Left lung (tissue), 10 donors: ENCODE results near the gene EGR4. TPM values are rescaled to one million over a fixed set of nuclear protein-coding genes. Genes with fewer than 3 reads are reported as not detected.

Experiments
- ATAC-seq: fragments of 200-7000 bp; cut with Tn5 transposase; one replicate; pipeline ENCODE4 v1.9.1; 2020; ENCODE audit warnings: moderate library complexity
- DNase-seq, 4 donors: peaks; one replicate each; pipeline ENCODE4 v3.0.0-alpha.2; 2013 to 2020
- H3K27ac ChIP-seq, 2 donors: fragments of 200-600 bp; sonication (generic) in 1 of 2; one replicate each; pipeline versions ENCODE4 v1.5.0 to v1.8.0; 2020 to 2021
- H3K27me3 ChIP-seq, 2 donors: fragments of 200-600 bp; sonication (generic) in 1 of 2; one replicate each; pipeline versions ENCODE4 v1.5.0 to v1.8.0; 2020 to 2021
- H3K36me3 ChIP-seq, 2 donors: fragments of 200-600 bp; sonication (generic) in 1 of 2; one replicate each; pipeline versions ENCODE4 v1.5.0 to v1.8.0; 2020 to 2021
- H3K4me1 ChIP-seq, 2 donors: fragments of 200-600 bp; one replicate each; pipeline ENCODE4 v1.8.0; 2021
- H3K4me3 ChIP-seq, 2 donors: fragments of 200-600 bp; sonication (generic) in 1 of 2; one replicate each; pipeline versions ENCODE4 v1.5.0 to v1.8.0; 2020 to 2021; ENCODE audit warnings: mild to moderate bottlenecking in 1 of 2
- H3K9me3 ChIP-seq, 2 donors: fragments of 200-600 bp; sonication (generic) in 1 of 2; one replicate each; pipeline versions ENCODE4 v1.5.0 to v1.8.0; 2020 to 2021
- CTCF ChIP-seq, 2 donors: fragments of 200-600 bp; sonication (generic) in 1 of 2; IDR thresholded peaks; one replicate each; pipeline versions ENCODE4 v1.5.0 to v1.8.0; 2021; ENCODE audit warnings: antibody characterized with exemption in 2 of 2
- intact Hi-C, 2 donors: fragments of 100-400 bp; cut with DNase I; formaldehyde crosslinking; loops; one replicate each; pipeline versions ENCODE4 v1.11.2 to v1.14.2; 2022
- polyA plus RNA-seq, 6 donors: library from polyadenylated mRNA; unstranded; fragments of 120-200 nt; gene quantifications; one replicate each; pipeline ENCODE4 v1.2.1, GENCODE V29; 2013; ENCODE audit not compliant: insufficient read length in 6 of 6
- total RNA-seq, 2 donors: library from RNA; stranded (reverse); fragmentation: NEBNext Ultra II Directional; extraction: Animal tissue kit (Norgen Biotek cat#: 25700); gene quantifications; one replicate each; pipeline ENCODE4 v1.2.1, GENCODE V29; 2021
- donor health status: DM: no; HTN: yes; CAD: no.
- donor health status: DM: no; HTN: no; CAD: no.

The EGR4 gene
- total and polyA plus RNA-seq, 8 donors = 0.08 TPM; not detected in 7

GRCh38 chr2:73257021-73257420, 36.3 kb downstream of the EGR4 start:
- DNase-seq = no peak
- Histone ChIP-seq H3K9me3 (no peaks in the 10 kb centered on the region), H3K4me1 (no peaks in the 10 kb centered on the region), H3K4me3 (no peak overlapping the region), H3K36me3 (peaks cover 0 to 33% of the 10 kb centered on the region in 2 donors), H3K27me3 (no peaks in the 10 kb centered on the region), H3K27ac (no peak overlapping the region)
- intact Hi-C loops = no loop called here
- ATAC-seq = no peak
- no peak for TF ChIP-seq CTCF (IDR thresholded peaks at IDR 0.05)

- no peaks in the 10 kb centered on the region for H3K4me1 ChIP-seq
- H3K27me3 ChIP-seq = no peaks in the 10 kb centered on the region
- H3K9me3 ChIP-seq = no peaks in the 10 kb centered on the region
- DNase-seq (no peak), ATAC-seq (no peak)
- intact Hi-C loops = no loop called here
- H3K4me3 ChIP-seq = no peak overlapping the region
- peaks cover 0 to 37% of the 10 kb centered on the region in 2 donors for H3K36me3 ChIP-seq
- no peak for TF ChIP-seq CTCF (IDR thresholded peaks at IDR 0.05)
- H3K27ac ChIP-seq = no peak overlapping the region
Measured at GRCh38 chr2:73256618-73256922, 36.8 kb downstream of the EGR4 start.

- H3K4me3 ChIP-seq = no peak overlapping the region
- intact Hi-C loops = no loop called here
Measured at GRCh38 chr2:73255907-73256617, 37.3 kb downstream of the EGR4 start.

GRCh38 chr2:73255007-73255644, 38.2 kb downstream of the EGR4 start:
- peak in 1 of 4 donors; percentile 65 for DNase-seq
- Histone ChIP-seq H3K9me3 (no peaks in the 10 kb centered on the region), H3K27me3 (no peaks in the 10 kb centered on the region), H3K4me1 (no peaks in the 10 kb centered on the region), H3K27ac (no peak overlapping the region), H3K4me3 (no peak overlapping the region), H3K36me3 (peaks cover 0 to 52% of the 10 kb centered on the region in 2 donors)
- intact Hi-C loops = no loop called here
- TF ChIP-seq CTCF (IDR thresholded peaks at IDR 0.05) = no peak
- no peak for ATAC-seq

More at GRCh38 chr2:73255907-73256617, 37.3 kb downstream of the EGR4 start:
- DNase-seq = no peak
- no peak for TF ChIP-seq CTCF (IDR thresholded peaks at IDR 0.05)
- Histone ChIP-seq H3K27me3 (no peaks in the 10 kb centered on the region), H3K9me3 (no peaks in the 10 kb centered on the region), H3K36me3 (peaks cover 0 to 42% of the 10 kb centered on the region in 2 donors), H3K27ac (no peak overlapping the region), H3K4me1 (no peaks in the 10 kb centered on the region)
- no peak for ATAC-seq

- DNase-seq (no peak), ATAC-seq (no peak)
- Histone ChIP-seq H3K27me3 (no peaks in the 10 kb centered on the region), H3K4me3 (no peak overlapping the region), H3K27ac (no peak overlapping the region), H3K9me3 (no peaks in the 10 kb centered on the region), H3K36me3 (peaks cover 0 to 58% of the 10 kb centered on the region in 2 donors), H3K4me1 (no peaks in the 10 kb centered on the region)
- no peak for TF ChIP-seq CTCF (IDR thresholded peaks at IDR 0.05)
- intact Hi-C loops = no loop called here
Measured at GRCh38 chr2:73254343-73255006, 38.9 kb downstream of the EGR4 start.
